ENCODE measurements around the gene CA12.

DNA sequence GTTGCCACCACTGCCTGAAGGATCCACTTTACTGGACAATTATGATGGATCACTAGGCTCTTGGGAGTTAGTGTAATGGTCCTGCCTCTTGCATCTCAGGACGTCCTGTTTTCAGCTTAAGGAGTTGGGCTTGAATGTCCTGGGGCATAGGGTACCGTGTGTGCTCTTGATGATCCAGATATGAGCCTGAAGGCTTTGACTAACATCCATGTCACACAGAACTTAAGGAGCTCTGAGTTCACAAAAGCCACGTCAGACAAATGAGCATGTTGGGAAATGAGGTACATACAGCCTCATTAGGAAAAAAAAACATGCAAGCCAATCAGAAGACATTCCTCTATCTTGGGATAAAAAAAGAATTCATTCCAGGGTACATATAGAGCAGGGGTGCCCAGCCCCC is 40.8 kb downstream of the CA12 start:
- TF ChIP-seq, protein P1, sequence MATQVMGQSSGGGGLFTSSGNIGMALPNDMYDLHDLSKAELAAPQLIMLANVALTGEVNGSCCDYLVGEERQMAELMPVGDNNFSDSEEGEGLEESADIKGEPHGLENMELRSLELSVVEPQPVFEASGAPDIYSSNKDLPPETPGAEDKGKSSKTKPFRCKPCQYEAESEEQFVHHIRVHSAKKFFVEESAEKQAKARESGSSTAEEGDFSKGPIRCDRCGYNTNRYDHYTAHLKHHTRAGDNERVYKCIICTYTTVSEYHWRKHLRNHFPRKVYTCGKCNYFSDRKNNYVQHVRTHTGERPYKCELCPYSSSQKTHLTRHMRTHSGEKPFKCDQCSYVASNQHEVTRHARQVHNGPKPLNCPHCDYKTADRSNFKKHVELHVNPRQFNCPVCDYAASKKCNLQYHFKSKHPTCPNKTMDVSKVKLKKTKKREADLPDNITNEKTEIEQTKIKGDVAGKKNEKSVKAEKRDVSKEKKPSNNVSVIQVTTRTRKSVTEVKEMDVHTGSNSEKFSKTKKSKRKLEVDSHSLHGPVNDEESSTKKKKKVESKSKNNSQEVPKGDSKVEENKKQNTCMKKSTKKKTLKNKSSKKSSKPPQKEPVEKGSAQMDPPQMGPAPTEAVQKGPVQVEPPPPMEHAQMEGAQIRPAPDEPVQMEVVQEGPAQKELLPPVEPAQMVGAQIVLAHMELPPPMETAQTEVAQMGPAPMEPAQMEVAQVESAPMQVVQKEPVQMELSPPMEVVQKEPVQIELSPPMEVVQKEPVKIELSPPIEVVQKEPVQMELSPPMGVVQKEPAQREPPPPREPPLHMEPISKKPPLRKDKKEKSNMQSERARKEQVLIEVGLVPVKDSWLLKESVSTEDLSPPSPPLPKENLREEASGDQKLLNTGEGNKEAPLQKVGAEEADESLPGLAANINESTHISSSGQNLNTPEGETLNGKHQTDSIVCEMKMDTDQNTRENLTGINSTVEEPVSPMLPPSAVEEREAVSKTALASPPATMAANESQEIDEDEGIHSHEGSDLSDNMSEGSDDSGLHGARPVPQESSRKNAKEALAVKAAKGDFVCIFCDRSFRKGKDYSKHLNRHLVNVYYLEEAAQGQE (IDR thresholded peaks at IDR 0.05; ENCODE audit: low read depth, low read length), result no peak
- TF ChIP-seq POLR2AphosphoS5 (IDR thresholded peaks at IDR 0.05; ENCODE audit: low read length) (no peak), ASH2L (IDR thresholded peaks at IDR 0.05; ENCODE audit: borderline replicate concordance, low read depth) (no peak), POLR2AphosphoS2 (IDR thresholded peaks at IDR 0.05; ENCODE audit: low read depth, low read length) (no peak), EP300 (IDR thresholded peaks at IDR 0.05; ENCODE audit: borderline replicate concordance in 1 of 2, control insufficient read depth in 1 of 2, low read depth in 2 of 2, low read length in 2 of 2) (no peak), NR2C2 (IDR thresholded peaks at IDR 0.05; ENCODE audit: borderline replicate concordance, control insufficient read depth, insufficient read length, low read depth) (no peak), HDGF (IDR thresholded peaks at IDR 0.05) (no peak)
- TF ChIP-seq, protein P2, sequence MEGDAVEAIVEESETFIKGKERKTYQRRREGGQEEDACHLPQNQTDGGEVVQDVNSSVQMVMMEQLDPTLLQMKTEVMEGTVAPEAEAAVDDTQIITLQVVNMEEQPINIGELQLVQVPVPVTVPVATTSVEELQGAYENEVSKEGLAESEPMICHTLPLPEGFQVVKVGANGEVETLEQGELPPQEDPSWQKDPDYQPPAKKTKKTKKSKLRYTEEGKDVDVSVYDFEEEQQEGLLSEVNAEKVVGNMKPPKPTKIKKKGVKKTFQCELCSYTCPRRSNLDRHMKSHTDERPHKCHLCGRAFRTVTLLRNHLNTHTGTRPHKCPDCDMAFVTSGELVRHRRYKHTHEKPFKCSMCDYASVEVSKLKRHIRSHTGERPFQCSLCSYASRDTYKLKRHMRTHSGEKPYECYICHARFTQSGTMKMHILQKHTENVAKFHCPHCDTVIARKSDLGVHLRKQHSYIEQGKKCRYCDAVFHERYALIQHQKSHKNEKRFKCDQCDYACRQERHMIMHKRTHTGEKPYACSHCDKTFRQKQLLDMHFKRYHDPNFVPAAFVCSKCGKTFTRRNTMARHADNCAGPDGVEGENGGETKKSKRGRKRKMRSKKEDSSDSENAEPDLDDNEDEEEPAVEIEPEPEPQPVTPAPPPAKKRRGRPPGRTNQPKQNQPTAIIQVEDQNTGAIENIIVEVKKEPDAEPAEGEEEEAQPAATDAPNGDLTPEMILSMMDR (IDR thresholded peaks at IDR 0.05 in 2 of 3, conservative IDR thresholded peaks at IDR 0.05 in 1 of 3; ENCODE audit: control insufficient read depth in 2 of 3, extremely low read depth in 1 of 3, insufficient read depth in 1 of 3, low read depth in 3 of 3, low read length in 3 of 3), result no peak
- TF ChIP-seq, protein P3, sequence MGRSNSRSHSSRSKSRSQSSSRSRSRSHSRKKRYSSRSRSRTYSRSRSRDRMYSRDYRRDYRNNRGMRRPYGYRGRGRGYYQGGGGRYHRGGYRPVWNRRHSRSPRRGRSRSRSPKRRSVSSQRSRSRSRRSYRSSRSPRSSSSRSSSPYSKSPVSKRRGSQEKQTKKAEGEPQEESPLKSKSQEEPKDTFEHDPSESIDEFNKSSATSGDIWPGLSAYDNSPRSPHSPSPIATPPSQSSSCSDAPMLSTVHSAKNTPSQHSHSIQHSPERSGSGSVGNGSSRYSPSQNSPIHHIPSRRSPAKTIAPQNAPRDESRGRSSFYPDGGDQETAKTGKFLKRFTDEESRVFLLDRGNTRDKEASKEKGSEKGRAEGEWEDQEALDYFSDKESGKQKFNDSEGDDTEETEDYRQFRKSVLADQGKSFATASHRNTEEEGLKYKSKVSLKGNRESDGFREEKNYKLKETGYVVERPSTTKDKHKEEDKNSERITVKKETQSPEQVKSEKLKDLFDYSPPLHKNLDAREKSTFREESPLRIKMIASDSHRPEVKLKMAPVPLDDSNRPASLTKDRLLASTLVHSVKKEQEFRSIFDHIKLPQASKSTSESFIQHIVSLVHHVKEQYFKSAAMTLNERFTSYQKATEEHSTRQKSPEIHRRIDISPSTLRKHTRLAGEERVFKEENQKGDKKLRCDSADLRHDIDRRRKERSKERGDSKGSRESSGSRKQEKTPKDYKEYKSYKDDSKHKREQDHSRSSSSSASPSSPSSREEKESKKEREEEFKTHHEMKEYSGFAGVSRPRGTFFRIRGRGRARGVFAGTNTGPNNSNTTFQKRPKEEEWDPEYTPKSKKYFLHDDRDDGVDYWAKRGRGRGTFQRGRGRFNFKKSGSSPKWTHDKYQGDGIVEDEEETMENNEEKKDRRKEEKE (IDR thresholded peaks at IDR 0.05), result no peak
